CD4-positive, alpha-beta T cell (primary cell): ENCODE results near the gene STUB1. TPM values are rescaled to one million over a fixed set of nuclear protein-coding genes. Genes with fewer than 3 reads are reported as not detected.

Source experiments
- ATAC-seq: fragments of 200-7000 bp; cut with Tn5 transposase; one replicate; pipeline ENCODE4 v1.10.0; 2022; ENCODE audit warnings: mild to moderate bottlenecking; ENCODE audit not compliant: poor library complexity
- CTCF ChIA-PET: fragments of 350-600 bp; sonication (Branson Sonifier 250); formaldehyde crosslinking; loops from one replicate; lab custom pipeline; 2021; ENCODE audit warnings: antibody characterized with exemption, inconsistent platforms; lab: Charles Lee
- POLR2A ChIA-PET: fragments of 350-600 bp; sonication (Branson Sonifier 250); formaldehyde crosslinking; loops from one replicate; lab custom pipeline; 2021; ENCODE audit warnings: antibody characterized with exemption, inconsistent platforms; lab: Charles Lee
- DNase-seq, 14 experiments: peaks; one replicate each; pipeline ENCODE4 v3.0.0-alpha.2; 2013 to 2020; ENCODE audit warnings: mixed read lengths in 2 of 14
- H3K27ac ChIP-seq, 2 donors: one replicate each; pipeline versions ENCODE4 v1.5.1 to v1.7.0; 2013; ENCODE audit warnings: low read length in 2 of 2, low read depth in 1 of 2, mild to moderate bottlenecking in 1 of 2
- H3K27me3 ChIP-seq, 2 experiments: 1 replicate in 1 of 2; 2 replicates in 1 of 2; pipeline versions ENCODE4 v1.6.1 to v1.7.0; 2013; ENCODE audit warnings: low read length in 2 of 2, control low read depth in 1 of 2, mild to moderate bottlenecking in 1 of 2, moderate library complexity in 1 of 2; ENCODE audit not compliant: insufficient read depth in 2 of 2, control insufficient read depth in 1 of 2
- H3K36me3 ChIP-seq: one replicate; pipeline ENCODE4 v1.6.1; 2013; ENCODE audit warnings: low read length, control low read depth; ENCODE audit not compliant: insufficient read depth
- H3K4me1 ChIP-seq: one replicate; pipeline ENCODE4 v1.6.1; 2013; ENCODE audit warnings: low read length, control low read depth; ENCODE audit not compliant: insufficient read depth
- H3K4me3 ChIP-seq: one replicate; pipeline ENCODE4 v1.5.1; 2013; ENCODE audit warnings: mild to moderate bottlenecking, low read length, moderate library complexity
- H3K9me3 ChIP-seq, 2 experiments: 1 replicate in 1 of 2; 2 replicates in 1 of 2; pipeline versions ENCODE4 v1.6.1 to v1.7.0; 2013; ENCODE audit warnings: low read length in 2 of 2, mild to moderate bottlenecking in 2 of 2, control low read depth in 1 of 2, moderate library complexity in 1 of 2; ENCODE audit not compliant: control insufficient read depth in 1 of 2, insufficient read depth in 1 of 2
- H3K27ac Mint-ChIP-seq: one replicate; pipeline ENCODE4 v1.8.0; 2020; ENCODE audit warnings: mixed read lengths
- H3K27me3 Mint-ChIP-seq: one replicate; pipeline ENCODE4 v1.8.0; 2021; ENCODE audit warnings: mixed read lengths
- H3K36me3 Mint-ChIP-seq: one replicate; pipeline ENCODE4 v1.8.0; 2021; ENCODE audit warnings: low read depth, mixed read lengths
- H3K4me1 Mint-ChIP-seq: one replicate; pipeline ENCODE4 v1.8.0; 2021; ENCODE audit warnings: low read depth, mixed read lengths
- H3K4me3 Mint-ChIP-seq: one replicate; pipeline ENCODE4 v1.8.0; 2020; ENCODE audit warnings: mild to moderate bottlenecking, mixed read lengths
- H3K9me3 Mint-ChIP-seq: one replicate; pipeline ENCODE4 v1.8.0; 2020; ENCODE audit warnings: mixed read lengths
- intact Hi-C, 2 experiments: fragments of 100-400 bp; cut with DNase I in 1 of 2; cut with micrococcal nuclease in 1 of 2; formaldehyde crosslinking; loops; one replicate each; pipeline versions ENCODE4 v1.15.1 to v1.9.0; 2023 to 2025; cut with DNase I, micrococcal nuclease
- total RNA-seq, 174 experiments: library from RNA in 2 of 174; stranded (reverse) in 2 of 174; gene quantifications; one replicate each; pipeline ENCODE4 v1.2.3 and lab custom pipeline; 2021 to 2026
- TF ChIP-seq, protein P1 (sequence below): fragments of 200-600 bp; IDR thresholded peaks from one replicate; pipeline ENCODE4 v1.8.0; 2022; ENCODE audit warnings: antibody characterized with exemption, mild to moderate bottlenecking

STUB1 gene
- total RNA-seq, 2 experiments from 2014 or later, result 46.9 to 53.9 TPM

DNA sequence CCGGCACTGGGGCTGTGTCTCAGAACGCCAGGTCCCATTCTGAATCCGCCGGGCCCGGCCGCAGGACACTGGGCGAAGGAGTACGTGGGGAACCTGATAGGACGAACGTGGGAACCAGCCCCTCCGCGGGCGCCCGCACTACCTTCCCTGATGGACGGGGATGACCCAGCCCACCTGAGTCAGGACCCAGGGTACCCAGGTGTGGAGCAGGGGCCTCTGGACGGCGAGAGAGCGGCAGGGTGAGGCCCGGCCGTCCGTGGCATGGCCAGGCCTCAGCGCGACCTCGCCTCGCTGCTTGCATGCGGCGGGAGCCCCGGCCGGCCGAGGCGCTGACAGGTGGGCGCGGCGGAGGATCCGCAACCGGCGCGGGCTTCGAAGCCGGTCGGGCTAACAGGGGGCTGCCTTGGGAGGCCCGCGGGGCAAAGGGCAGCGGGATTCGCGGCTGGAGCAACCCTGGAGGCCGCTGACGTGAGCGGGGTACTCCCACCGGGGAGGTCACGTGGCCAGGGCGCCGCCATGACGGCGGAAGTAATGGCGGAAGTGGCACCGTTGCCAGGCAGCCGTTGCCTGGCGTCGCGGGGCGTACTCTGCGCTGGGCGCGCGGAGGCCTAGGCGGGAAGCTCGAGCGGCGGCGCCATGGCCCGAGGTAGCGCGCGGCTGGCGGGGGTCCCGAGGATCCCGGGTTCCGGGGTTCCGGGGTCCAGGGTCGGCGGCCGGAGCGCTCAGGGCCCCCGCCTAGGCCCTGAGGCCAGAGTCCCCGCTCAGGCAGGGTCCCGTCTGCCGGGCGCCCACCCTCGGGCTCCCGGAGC lies 31.2 kb upstream of the STUB1 start, which contains the start of gene WDR90:
Gene WDR90 (plus strand): TSS at position 585 of the 809 bp plus-strand sequence. CDS start 52 bp downstream, at position 637.
- ChIA-PET CTCF (interaction anchor here (1.0 to 1.3 kb wide), 4 partner anchors 13 to 70 kb away, joined by 3 to 6 read pairs (median 4); partner anchors contain the start of gene METTL26), POLR2A (interaction anchor here (1.0 to 2.0 kb wide), 7 partner anchors 10 to 47 kb away, joined by 4 to 15 read pairs (median 5); partner anchors contain the start of genes METTL26, RHBDL1, STUB1 and WDR24)
- Mint-ChIP-seq H3K4me3 (peak within 1 kb of the TSS; percentile 82), H3K9me3 (no peaks in the 10 kb centered on the region), H3K4me1 (no peaks in the 10 kb centered on the region), H3K27ac (peak within 1 kb of the TSS; percentile 66), H3K27me3 (no peaks in the 10 kb centered on the region), H3K36me3 (no peaks in the 10 kb centered on the region)
- H3K36me3 ChIP-seq, result no peaks in the 10 kb centered on the region
- DNase-seq (peak; percentile 83 to 96 (median 90)), ATAC-seq (peak; percentile 97)
- TF ChIP-seq, protein P1, sequence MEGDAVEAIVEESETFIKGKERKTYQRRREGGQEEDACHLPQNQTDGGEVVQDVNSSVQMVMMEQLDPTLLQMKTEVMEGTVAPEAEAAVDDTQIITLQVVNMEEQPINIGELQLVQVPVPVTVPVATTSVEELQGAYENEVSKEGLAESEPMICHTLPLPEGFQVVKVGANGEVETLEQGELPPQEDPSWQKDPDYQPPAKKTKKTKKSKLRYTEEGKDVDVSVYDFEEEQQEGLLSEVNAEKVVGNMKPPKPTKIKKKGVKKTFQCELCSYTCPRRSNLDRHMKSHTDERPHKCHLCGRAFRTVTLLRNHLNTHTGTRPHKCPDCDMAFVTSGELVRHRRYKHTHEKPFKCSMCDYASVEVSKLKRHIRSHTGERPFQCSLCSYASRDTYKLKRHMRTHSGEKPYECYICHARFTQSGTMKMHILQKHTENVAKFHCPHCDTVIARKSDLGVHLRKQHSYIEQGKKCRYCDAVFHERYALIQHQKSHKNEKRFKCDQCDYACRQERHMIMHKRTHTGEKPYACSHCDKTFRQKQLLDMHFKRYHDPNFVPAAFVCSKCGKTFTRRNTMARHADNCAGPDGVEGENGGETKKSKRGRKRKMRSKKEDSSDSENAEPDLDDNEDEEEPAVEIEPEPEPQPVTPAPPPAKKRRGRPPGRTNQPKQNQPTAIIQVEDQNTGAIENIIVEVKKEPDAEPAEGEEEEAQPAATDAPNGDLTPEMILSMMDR, result no peak
- peak within 1 kb of the TSS; percentile 79 to 80 for H3K27ac ChIP-seq
- H3K9me3 ChIP-seq, result no peaks in the 10 kb centered on the region
- intact Hi-C loops, result no loop called here
- H3K4me3 ChIP-seq, result peak within 1 kb of the TSS; percentile 64
- peaks cover 29% of the 10 kb centered on the region for H3K4me1 ChIP-seq
- H3K27me3 ChIP-seq, result no peaks in the 10 kb centered on the region

DNA sequence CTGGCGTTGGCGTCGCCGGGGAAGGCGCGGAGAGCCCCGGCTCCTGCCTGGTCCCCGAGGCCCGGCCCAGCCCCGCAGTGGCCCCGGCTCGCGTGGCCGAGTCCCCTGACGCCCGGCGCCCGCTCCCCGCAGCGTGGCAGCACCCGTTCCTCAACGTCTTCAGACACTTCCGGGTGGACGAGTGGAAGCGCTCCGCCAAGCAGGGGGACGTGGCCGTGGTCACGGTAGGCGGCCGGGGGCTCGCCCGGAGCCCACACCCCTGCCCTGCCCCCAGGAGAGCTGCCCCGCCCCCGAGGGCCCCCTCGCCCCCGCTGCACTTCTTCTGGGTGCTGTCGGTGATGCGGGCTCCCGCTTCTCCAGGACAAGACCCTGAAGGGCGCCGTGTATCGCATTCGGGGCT lies 30.6 kb upstream of the STUB1 start:
- peak; percentile 2 for ATAC-seq

DNA sequence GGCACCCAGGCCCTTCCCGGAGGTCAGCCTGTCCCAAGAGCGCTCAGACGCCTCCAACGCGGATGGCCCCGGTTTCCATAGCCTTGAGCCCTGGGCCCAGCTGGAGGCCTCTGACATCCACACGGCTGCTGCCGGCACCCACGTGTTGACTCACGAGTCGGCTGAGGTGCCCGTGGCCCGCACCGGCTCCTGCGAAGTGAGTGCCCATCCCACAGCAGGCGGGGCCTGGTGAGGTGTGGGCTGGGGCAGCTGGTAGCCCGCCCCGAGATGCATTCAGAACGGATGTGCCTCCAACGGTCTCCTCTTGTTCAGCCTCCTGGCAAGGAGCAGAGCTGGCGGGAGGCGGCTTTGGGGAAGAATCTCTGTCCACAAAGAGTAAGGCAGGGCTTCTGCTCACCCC lies 28.4 kb upstream of the STUB1 start:
- H3K4me1 Mint-ChIP-seq, result no peaks in the 10 kb centered on the region
- H3K27ac ChIP-seq, result no peak overlapping the region

More for the DNA sequence above, 30.6 kb upstream of the STUB1 start:
- H3K27me3 ChIP-seq, result no peaks in the 10 kb centered on the region
- intact Hi-C loops, result no loop called here
- H3K9me3 Mint-ChIP-seq, result no peaks in the 10 kb centered on the region
- peak overlapping the region; percentile 51 for H3K4me3 Mint-ChIP-seq
- H3K27me3 Mint-ChIP-seq, result no peaks in the 10 kb centered on the region
- DNase-seq, result peak in 1 of 14 experiments; percentile 35
- ChIA-PET CTCF (interaction anchor here (1.3 kb wide), 1 partner anchor 13 kb away, joined by 5 read pairs; the partner anchor contains the start of gene METTL26), POLR2A (interaction anchor here (1.0 to 1.2 kb wide), 4 partner anchors 9 to 40 kb away, joined by 4 to 15 read pairs (median 4); partner anchors contain the start of genes METTL26, STUB1 and WDR24)
- no peaks in the 10 kb centered on the region for H3K4me1 Mint-ChIP-seq
- no peak overlapping the region for H3K27ac Mint-ChIP-seq
- H3K36me3 Mint-ChIP-seq, result no peaks in the 10 kb centered on the region
- H3K27ac ChIP-seq, result no peak overlapping the region
- peaks cover 29% of the 10 kb centered on the region for H3K4me1 ChIP-seq
- TF ChIP-seq, protein P1, result no peak
- H3K9me3 ChIP-seq, result no peaks in the 10 kb centered on the region
- peak overlapping the region; percentile 24 for H3K4me3 ChIP-seq
- H3K36me3 ChIP-seq, result no peaks in the 10 kb centered on the region

More for the DNA sequence above, 28.4 kb upstream of the STUB1 start:
- no peaks in the 10 kb centered on the region for H3K9me3 Mint-ChIP-seq
- intact Hi-C loops, result no loop called here
- H3K4me3 ChIP-seq, result no peak overlapping the region
- no peak for ATAC-seq
- DNase-seq, result no peak
- TF ChIP-seq, protein P1, result no peak
- H3K27ac Mint-ChIP-seq, result no peak overlapping the region
- CTCF ChIA-PET, result no interaction called here
- no peak overlapping the region for H3K4me3 Mint-ChIP-seq
- H3K4me1 ChIP-seq, result peaks cover 29% of the 10 kb centered on the region
- H3K27me3 Mint-ChIP-seq, result no peaks in the 10 kb centered on the region
- H3K36me3 Mint-ChIP-seq, result no peaks in the 10 kb centered on the region
- H3K36me3 ChIP-seq, result no peaks in the 10 kb centered on the region
- no peaks in the 10 kb centered on the region for H3K27me3 ChIP-seq
- POLR2A ChIA-PET, result no interaction called here
- H3K9me3 ChIP-seq, result no peaks in the 10 kb centered on the region
